Stimulated activated CD4-positive, alpha-beta T cell treated with anti-CD3 and anti-CD28 coated beads, TNF-alpha, amount 100 ng/mL, for 24 hours (primary cell): ENCODE data around the gene ABHD17A.
"Not testable (repeated sequence)": the region's sequence is repeated elsewhere in the genome, so short reads cannot be mapped to it uniquely, and the experiment has no call there.

ENCODE experiments used
- DNase-seq, 3 experiments: peaks; one replicate each; pipeline ENCODE4 v3.0.0-alpha.2; 2020; ENCODE audit warnings: low read depth in 3 of 3

ABHD17A gene

DNA sequence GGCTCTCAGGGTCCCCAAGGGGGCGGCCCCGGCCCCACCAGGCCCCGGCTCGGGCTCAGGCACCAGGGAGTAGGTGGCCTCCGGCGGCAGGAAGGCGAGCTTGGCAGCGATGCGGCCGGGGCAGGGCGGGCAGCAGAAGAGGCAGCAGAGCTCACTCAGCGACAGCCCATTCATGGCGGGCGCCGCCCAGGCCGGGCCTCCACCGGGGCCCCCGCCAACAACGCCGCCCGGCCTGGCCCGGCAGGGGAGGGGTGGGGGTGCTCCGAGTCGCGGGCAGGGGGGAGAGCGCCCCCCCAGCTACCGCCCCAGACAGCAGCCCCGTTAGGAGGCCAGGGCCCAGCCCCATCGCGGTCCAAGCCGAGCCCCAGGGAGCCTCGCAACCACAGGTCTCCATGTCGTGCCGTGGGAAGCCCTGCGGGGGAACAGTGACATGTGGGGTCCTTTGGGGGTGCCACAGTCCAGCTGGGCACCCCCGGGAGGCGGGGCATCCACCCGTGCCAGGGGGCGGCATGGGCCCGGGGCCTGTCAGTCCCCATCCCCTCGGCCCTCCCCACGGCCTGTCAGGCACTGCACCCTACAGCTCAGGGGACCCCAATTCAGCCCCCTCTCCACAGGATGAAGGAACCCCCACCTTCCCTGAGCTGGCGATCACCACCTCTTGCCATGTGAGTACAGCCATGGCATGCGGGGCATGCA is 3.8 kb downstream of the ABHD17A start:
- not testable (repeated sequence) for DNase-seq

DNA sequence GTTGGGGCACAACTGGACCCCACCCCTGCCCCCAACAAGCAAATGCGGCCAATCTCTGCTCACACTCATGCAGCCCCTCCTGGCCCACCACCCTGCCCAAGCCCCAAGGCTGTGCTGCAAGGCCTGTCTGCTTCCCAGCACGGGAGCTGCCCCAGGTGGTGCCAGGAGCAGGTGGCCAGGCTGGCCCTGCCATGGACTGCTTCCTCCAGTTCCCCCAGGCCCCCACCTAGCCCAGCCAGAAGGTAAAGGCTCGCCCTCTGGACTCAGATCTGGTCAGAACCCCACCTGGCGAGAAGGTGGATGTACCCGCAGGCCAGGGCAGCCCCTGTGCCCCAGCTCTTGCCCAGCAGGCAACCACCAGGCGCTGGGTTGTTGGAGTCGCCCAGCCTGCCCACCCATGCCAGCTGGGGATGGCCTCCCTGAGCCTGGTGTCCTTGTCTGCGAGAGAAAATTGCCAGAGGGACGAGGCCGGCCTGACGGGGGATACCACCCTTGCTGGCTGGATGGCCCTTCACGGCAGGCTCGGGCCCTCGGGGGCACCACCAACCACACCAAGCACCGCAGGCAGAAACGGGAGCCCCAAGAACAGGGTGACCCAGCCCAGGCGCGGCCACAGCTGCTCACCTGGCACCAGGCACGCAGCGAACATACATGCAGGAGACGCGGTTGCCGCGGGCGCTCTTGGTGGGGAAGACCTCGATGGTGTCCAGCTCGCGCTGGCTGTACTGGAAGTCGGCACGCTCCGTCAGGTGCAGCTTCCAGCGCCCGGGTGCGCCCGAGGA is 4.5 kb downstream of the ABHD17A start:
- no peak for DNase-seq

DNA sequence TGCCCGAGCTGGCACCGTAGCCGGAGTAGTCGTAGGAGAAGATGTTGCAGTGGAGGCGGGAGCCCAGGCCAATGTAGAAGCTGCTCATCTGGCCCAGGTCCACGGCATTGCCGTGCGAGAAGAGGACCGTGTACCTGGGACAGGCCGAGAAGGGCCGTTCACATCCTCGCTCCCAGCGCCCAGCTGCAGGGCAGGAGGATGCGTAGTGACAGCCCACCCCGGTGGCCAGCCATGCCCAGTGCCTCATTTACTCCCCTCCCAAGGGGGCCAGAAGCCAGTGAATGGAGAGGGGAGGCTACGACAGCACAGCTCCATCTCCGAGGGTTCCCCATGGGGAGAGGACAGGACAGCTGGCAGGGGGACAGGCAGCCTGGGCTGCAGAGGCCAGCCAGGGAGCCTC is 5.3 kb downstream of the ABHD17A start:
- DNase-seq: not testable (repeated sequence)

DNA sequence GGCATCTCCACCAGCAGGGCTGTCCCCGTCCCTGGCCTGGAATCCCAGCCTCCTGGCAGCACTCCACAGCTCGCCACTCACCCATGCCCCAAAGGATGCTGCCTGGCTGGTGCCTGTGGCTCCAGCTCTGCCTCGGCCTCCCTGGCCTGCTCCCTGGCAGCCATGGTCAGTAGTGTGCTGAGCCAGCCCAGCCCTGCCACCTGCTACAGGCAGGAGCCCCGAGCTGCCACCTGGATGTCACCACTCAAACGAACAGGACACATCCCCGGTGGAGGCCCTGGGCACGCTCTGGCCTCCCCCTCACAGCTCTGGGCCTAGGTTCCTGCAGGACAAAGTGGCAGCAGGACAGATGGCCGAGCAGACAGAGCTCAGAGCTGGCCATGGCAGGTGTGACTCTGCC is 6.7 kb downstream of the ABHD17A start:
- DNase-seq: not testable (repeated sequence)

DNA sequence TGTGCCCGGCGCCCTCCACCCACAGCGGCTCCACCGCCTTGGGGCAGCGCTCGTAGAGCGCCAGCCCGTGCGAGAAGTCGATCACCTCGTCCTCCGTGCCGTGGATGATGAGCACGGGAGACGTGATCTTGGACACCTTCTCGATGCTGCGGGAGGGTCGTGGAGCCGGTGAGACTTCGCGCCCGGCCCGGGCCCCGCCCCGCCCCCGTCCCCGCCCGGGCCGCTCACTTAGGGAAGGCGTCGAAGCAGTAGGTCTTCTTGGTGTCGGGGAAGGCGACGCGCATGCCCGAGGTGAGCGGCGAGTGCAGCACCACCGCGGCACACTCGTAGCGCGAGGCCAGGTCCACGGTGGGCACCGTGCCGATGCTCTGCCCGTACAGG is 8.0 kb downstream of the ABHD17A start:
- DNase-seq: not testable (repeated sequence)

DNA sequence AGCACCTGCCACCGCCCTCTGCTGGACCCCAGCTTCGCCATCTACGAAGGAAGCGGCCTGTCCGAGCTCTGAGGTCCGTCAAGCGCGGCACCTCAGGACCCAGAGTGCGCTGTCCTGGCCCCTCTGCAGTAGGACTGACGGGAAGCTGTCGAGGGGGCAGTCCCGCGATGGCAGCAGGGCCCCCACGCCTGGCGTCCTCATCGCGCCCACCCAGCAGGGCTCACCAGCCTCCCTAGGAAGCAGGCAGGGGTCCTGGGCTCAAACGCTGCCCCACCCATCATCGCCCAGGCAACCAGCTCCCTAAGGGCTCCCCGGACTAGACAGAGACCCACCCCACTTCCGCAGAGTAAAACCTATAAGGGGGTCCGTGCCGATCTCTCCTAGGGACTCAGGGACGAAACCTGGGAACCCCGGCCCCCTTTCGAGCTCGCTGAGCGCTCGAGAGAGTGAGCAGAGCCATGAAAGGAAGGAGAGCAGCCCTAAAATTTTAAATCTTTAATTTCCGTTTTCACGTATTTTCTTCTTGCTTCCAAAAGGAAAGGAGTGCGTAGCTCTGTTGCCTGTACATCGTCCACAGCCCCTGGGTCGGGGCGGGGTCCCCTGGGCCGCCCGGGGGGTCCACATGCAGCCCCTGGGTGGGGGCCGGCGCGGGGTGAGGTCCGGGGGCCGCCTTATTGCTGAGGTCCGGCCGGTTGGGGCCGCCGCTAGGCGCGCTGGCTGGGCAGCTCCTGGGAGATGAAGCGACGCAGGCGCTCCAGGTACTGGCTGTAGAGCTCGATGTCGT is 8.6 kb downstream of the ABHD17A start:
- not testable (repeated sequence) for DNase-seq

DNA sequence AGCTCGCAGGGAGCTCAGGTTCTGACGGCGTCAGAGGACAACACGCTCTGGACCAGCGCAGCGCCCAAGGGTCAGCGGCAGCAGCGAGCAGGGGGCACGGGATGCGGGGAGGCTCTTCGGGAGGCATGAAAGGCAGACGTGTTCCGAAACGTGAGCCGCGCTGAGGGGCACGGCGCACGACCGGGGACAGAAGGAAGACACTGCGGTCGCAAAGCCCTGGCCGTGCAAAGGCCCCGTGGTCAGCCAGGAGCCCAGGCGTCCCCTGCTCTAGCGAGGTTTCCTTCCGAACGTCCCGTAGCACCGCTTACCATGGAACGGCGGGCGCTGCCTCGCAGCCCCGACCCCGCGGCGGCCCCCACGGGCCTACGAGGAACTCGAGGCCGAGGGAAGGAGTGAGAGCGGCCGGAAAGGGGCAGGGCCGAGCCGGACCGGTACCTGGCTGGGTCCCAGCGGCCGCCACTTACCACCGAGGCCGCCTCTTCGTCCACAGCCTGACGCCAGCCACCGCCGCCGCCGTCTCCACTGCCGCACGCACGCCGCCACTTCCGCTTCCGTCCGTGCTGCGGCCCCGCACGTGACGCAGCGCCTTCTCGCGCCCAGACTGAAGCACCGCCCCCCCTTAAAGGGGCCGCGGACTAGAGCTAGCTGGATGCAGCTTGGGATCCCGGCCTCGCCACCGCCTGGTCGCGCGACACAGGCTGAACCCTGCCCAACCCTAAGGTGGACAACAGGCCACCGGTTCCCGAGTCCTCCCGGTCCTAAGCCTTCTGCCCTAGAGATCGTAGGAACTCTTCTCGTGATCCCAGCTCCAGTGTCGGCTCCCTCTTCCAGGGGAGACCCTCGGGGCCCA is 9.4 kb downstream of the ABHD17A start:
- peak; percentile 83 to 89 (median 83) for DNase-seq

DNA sequence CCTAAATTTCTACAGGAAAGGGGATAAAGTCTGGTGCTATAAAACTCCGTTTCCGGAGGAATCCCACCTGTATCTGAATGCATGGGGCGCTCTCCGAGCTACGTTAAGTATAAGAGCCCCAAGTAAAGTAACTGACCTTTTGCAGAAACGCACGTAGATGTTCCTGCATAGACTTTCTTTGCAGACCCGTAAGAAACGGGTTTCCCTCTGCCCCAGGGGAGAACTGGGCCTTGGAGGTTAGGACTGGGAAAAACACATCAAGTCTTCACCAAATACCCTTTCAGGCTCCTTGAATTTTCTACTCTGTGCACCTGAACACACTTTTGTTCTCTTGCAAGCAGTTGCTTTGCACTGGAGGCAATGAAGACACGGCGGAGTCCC is 10.0 kb downstream of the ABHD17A start:
- DNase-seq: not testable (repeated sequence)

DNA sequence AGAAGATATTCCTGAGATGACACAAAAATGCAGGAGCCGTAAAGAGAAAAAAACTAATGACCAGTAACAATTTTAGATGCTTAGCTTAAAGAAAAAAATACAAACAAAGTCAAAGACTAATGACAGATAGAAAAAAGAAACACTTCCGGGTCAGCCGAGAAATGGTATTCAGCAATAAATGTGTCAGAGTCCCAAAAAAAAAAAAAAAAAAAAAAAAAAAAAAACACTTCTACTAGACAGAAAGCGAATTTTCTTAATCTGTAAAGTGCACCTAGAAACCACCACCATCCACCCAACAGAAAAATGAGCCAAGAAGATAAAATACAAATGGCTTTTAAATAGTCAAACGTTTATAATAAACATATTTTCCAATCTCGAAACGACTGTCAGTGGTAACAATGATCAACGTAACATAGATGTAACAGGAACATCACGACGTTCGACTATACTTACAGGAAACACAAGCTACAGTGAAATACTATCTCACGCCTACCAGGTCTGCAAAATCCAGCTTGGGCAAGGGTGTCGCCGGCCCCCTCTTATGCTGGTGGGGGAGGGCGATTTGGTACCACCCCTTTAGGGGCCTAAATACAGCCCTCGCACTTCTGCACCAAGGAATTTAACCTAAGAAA is 10.6 kb downstream of the ABHD17A start:
- no peak for DNase-seq

DNA sequence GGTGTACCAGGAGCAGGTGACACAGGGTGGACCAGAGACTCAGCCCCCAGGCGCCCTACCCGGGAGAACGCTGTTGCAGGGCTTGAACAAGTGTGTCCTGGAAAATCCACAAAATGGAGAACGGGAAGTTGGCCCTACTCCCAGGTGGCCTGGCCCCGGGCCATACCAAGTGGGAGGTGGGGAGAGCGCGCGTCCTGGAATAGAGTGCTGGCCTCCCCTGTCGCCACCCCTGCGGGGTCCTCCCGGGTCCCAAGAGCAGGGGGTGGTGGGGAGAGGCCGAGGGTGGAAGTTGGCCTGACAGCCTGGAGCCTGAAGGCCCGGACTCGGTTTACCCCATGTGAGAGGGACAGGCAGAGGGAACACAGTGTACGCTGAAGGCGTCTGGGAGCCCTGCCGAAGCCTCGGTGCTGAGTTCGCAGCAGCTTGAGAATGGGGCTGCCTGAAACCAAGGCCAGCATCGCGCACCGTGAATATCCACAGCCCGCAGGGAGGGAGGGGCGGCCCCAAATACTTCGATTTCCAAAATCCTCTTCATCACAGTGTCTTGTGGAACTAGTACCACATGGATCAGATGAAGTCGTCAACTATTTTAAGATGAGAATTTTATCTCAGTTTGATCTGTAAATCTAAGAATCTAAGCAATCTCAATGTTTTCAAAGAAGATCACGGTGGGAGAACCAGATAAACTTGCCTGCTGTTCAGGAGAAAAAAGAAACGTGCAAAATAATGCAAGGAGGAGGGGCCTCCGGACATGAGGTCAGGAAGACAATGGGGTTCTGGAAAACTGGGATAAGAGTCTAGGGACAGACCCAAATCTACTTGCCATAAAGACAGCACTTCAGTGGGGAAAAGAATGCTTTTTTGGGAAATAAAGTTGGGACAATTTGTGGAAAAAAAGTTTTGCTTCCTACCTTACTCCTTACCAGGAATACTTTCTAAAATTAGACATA is 11.5 kb downstream of the ABHD17A start:
- no peak for DNase-seq

DNA sequence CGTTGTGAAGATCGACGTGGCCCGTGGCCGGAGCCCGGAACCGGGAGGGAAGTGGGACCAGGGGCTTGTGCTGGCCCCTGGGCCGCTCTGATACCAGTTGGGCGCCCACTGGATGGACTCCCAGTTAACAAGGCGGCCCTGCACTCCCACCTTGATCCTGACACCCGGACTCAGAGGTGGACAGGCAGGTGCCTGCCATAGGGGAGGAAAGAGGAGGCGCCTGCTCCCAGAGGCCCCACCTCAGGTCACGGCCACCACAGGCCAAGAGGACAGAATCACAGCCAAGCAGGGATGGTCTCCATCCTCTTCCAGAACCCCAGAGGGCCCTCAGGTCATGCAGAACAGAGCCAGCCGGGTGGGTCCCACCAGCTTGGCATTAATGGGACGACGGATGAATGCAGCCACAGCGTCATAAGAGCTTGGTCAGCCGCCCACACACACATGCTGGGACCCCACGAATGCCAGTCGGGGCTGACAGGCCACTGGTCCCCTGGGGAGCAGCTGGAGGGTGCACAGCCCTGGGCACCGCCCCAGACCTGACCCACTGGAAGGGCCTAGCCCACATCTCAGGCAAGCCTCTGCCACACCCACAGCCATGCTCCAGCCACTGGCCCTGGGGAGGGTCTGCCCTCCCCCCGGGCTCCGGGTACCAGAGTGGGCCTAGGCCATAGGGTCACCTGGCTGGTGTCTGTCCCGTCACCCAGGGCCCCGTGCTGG is 12.3 kb downstream of the ABHD17A start:
- DNase-seq: no peak

DNA sequence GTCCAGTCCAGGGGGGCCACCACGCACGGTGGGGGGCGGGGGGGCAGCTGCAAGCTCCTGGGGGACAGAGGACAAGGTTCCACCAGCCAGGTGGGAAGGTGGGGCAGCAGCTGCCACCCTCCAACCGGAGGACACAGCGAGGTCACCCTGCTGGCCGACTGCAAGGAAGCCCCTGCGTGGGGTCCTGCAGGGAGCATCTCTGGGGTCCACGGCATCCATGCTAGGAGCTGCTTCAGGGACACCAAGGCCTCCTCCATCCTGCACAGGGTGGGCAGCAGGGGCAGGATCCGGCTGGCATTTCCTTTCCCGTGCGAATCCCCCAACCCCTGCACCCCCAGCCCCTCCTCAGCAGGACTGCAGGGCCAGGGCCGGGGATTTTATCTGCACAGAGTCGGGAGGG is 13.7 kb downstream of the ABHD17A start:
- no peak for DNase-seq

DNA sequence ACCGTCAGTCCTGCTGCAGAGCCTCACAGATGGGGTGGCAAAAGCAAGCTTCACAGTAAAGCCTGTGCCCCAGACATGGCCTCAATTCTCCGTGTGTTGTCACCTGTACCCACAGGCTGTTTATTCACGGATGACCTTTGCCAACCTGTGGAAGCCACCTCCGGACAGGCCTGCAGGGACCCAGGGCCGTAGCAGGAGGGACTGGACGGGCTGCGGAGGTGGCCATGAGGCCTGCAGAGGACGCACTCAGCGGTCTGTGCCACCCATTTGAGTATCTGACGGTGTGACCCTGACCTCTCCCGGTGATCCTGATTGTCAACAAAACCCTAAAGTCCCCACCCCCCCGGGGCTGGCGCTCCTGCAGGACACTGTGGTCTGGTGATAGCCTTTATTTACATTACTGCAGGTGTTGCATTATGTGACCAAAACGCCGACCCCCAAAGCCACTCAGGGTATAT is 14.1 kb downstream of the ABHD17A start:
- no peak for DNase-seq

DNA sequence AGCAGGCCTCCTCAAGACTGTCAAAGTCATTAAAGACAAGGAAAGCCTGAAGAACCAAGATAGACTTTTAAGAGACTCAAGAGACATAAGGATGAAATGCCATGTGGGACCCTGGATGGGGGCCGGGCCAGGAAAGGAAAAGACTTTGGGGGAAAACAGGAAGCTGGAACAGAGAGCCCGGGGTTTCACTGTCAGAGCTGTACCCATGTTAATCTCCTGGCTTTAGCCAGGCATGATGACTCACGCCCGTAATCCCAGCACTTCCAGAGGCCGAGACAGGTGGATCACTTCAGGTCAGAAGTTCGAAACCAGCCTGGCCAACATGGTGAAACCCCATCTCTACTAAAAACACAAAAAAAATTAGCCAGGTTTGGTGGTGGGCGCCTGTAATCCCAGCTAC is 16.3 kb downstream of the ABHD17A start:
- no peak for DNase-seq

DNA sequence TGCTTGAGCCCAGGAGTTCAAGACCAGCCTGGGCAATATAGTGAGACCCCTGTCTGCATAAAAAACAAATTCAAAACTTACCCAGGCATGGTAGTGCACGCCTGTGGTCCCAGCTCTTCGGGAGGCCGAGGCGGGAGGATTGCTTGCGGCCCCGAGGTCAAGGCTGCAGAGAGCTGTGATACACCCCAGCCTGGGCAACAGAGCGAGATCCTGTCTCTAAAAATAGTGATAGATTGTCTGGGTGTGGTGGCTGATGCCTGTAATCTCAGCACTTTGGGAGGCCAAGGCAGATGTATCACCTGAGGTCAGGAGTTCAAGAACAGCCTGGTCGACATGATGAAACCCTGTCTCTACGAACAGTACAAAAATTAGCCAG is 18.0 kb downstream of the ABHD17A start:
- DNase-seq: no peak

DNA sequence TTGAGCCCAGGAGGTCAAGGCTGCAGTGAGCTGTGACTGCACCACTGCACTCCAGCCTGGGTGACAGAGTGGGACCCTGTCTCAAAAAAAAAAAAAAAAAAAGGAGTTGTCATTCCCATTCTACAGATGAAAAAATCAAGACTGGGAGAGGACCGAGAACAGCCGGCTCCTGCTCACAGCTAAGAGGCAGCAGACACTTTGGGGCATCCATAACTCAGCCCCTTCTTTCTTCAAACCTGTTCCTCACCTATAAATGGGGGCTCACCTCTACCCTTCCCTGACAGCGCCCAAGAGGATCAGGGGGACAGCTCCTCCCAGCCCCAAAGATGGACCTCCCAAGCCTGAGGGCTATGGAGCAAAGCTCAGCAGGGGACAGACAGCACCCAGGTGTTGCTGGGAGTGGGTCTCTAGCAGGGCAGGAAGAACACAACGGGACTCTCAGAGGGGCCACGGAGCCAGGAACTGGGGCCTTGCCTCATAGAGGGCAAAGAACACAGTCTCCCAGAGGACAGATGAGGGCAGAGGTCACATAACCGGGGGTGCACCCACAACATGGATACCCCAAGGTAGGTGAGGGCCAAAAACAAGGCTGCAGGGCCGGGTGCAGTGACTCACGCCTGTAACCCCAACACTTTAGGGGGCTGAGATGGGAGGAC is 18.5 kb downstream of the ABHD17A start:
- no peak for DNase-seq

DNA sequence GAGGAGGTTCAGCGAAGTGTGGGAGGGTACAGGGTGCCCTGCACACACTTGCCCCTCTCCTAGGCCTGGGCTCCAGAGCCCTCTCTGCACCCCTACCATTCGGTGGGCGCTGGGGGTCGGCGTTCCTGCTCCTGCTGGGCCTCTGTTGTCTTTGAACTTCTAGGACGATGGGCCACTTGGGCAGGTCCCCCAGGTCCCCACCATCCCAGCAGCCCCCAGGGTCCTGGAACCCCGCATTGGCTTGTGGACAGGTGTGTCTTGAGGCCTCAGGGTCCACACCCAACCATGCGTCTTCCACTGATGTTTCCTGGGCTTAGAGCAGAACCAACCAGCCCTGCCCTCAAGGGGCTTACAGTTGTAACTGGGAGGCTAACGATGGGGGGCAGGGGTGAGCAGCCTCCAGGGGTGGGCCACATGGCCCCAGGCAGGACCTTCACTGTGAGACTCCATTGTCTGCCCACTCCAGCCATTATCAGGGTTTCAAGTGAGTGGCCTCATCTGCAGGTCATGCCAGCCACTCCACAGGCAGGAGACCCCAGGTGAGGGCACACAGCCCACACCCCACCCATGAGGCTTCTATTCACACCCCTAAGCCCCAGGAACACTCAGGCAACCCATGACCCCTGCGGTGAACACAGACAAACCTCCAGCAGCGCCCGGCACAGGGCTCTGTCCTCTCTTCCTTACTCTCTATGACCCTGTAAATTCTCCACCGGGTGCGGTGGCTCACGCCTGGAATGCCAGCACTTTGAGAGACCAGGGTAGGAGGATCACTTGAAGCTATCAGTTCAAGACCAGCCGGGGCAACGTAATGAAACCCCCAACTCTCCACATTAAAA is 19.9 kb downstream of the ABHD17A start:
- DNase-seq: no peak
